NCI-H187 treated with DMSO at 0.1 percent for 48 hours (cell line): ENCODE data around the gene EXOC3.
"Not testable (repeated sequence)": the region's sequence is repeated elsewhere in the genome, so short reads cannot be mapped to it uniquely, and the experiment has no call there.

Source experiments
- DNase-seq: peaks from one replicate; lab custom pipeline; 2025; lab: John Stamatoyannopoulos, UW

EXOC3 gene

DNA sequence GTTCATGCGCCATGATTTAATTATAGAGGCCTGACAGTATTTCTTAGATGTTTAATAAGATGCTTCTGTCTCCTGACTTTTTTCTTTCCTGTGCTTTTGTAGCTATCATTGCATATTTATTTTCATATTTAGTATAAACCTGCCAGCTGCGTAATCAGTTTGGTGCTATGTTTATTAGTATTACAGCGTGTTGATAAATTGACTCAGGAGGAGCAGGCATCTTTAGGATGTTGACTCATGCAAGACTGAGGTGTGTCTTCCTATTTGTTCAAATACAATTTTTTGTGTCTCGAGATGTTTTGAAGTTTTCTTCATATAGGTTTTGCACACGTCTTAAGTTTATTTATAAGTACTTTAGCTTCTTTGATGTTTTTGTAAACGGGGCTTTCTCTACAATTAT is 35.9 kb upstream of the EXOC3 start:
- DNase-seq, result no peak

DNA sequence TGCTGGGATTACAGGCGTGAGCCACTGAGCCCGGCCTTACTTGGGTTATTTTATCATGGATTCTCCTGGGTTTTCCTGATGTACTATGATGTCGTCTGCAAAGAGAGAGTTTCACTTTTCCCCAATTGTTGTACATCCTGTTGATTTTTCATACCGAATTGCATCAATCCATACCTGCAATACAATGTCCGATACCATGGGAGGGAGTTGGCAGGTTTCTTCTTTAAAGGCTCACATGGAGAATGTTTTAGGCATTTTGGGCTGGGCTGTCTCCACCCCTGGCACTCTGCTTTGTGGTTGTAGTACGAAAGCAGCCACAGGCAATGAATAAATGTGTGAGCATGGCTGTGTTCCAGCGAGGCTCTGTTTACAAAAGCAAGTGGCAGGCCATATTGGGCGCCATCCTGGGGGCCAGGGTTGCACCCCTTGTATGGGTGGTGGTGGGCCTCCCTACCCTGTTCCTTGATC is 35.1 kb upstream of the EXOC3 start:
- no peak for DNase-seq

DNA sequence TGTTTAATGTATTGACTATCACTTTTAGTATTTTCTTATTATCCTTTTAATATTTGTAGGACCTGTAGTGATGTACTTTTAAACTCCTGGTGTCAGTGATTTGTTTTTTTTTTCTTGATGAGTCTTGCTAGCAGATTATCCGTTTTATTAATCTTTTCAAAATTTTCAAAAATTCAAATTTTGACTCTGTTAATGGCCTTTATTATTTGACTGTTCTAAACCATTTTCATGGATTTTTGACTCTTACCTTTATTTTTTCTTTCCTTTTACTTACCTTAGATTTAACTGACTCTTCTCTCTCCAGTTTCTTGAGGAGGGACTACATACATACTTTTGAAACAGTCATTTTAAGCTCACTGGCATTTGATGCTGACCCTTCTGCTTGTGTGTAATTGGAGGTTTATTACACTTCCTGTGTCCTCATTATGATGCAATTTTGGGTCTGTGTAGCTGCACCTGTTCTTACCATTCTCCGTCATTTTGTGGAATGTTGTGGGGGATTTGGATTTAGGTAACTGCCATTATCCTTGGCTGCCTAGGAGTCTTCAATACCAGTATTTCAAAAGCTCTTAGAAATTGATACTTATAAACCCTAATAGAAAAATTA is 32.0 kb upstream of the EXOC3 start:
- no peak for DNase-seq

DNA sequence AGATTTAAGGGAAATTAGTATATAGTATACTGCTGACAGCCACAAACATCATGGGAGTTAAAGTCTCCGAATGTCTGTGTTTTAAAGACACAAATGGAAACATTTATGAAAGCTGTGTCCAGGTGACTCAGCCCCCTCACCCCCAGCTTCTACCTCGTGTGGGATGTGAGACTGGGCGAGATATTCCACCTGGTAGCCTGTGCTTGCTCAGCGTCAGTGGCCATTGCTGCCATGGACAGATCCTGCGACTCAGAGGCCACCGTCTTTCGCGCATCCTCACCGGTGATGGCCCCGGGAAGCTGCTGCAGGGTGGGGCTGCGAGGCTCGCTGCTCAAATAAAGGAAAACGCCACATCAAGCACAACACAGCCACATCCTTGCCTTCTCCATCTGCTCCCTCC is 31.2 kb upstream of the EXOC3 start:
- no peak for DNase-seq

DNA sequence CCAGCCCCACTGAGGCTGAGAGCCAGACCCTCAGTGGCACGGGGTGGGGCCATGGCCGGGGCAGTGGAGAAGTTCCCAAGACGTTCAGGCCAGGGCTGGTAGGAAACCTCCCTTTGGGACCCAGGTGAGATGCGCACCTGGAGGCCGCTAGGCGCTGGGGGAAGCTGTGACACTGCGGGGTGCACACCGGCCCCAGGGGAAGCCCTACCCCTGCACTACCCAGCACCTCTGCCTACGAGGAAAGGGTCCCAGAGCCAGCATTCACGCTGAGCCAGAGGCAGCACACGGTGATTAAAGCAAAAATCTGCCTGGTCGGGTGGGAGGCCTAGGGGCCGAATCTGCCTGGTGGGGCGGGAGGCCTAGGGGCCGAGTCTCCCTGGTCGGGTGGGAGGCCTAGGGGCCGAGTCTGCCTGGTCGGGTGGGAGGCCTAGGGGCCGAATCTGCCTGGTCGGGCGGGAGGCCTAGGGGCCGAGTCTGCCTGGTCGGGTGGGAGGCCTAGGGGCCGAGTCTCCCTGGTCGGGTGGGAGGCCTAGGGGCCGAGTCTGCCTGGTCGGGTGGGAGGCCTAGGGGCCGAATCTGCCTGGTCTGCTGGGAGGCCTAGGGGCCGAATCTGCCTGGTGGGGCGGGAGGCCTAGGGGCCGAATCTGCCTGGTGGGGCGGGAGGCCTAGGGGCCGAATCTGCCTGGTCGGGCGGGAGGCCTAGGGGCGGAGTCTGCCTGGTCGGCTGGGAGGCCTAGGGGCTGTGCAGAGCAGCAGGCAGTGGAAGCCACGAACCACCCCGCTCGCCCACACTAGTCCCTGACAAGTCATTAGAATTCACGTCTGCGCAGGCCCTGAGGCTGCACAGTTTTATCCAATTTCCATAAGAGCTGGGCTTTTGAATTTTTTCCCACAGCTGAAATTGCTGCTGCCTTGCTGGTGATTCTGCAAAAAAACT is 27.7 kb upstream of the EXOC3 start:
- DNase-seq, result not testable (repeated sequence)

DNA sequence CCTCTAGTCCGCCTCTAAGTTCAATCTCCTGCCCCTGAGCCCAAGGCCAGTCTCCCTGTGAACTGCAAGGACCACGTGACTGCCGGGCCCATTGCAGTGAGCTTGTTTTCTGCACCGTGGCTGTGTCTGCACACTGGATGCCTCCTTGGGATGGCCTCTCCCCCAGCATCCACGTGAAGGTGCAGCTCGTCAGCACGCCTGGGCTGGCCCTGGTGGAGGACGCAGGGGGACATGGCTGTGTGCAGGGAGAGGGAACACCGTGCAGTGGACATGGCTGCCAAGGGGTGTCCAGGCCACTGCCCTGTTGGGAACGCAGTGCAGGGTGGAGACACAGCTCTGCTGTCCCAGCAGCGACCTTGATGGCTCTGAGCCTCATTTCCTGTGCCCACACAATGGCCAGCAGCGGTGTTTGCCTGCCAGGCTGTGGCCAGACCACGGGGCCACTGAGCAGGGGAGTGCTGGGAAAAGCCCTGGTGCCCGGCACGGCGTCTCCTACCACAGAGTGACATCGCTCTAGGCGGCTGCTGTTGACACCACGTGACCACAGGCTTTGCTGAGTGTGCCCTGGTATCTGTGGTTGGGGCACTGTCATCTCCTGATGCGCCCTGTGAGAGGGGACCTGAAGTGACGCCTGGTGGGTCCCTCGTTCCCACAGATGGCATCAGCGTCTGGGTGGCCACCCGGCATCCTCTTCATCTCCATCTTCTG is 26.9 kb upstream of the EXOC3 start:
- DNase-seq, result no peak

DNA sequence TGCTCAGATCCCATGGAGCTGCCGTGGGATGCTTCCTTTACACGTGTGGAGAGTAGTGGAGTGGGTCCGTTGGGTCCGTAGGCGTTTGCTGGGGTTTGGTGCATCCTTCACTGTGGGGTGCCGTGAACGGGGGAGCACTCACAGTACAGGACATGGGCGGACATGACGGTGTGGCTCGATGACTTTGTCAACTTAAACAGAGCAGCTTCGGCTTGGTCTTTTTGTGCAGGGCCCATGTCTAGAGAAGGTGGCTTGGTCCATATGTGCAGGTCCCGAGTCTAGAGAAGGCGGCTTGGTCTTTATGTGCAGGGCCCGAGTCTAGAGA is 26.4 kb upstream of the EXOC3 start:
- DNase-seq, result no peak

DNA sequence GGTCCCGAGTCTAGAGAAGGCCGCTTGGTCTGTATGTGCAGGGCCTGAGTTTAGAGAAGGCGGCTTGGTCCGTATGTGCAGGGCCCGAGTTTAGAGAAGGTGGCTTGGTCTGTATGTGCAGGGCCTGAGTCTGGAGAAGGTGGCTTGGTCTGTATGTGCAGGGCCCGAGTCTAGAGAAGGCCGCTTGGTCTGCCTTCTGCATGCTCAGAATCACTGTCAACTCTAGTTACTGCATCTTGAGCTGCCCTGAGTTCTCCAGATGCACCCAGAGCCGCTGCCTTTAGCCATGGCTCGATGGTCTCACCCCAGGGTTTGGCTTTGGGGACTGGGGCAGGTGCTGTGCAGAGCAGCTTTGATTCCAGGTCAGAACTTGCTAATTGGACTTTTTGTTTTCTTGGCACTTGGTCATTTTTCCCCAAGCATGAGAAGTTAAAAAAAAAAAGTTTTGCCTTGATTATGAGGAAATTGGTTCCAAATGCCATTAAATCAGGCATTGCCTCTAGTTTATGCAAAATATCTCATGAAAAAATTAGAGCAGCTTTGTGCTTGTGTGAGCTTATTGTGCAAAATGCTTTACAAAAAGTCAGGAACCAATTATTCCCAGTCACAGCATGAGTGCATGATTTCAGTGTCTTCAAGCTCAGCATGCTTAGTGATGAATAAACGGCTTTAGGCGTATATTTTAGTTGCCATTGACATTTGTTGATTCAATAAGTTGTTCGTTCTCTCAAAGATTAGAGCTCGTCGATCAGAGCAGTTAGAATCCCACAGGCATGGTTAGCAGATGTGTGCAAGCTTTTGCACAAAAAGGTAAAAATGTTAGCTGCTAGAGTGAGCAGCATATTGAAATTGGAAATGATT is 25.4 kb upstream of the EXOC3 start:
- no peak for DNase-seq

DNA sequence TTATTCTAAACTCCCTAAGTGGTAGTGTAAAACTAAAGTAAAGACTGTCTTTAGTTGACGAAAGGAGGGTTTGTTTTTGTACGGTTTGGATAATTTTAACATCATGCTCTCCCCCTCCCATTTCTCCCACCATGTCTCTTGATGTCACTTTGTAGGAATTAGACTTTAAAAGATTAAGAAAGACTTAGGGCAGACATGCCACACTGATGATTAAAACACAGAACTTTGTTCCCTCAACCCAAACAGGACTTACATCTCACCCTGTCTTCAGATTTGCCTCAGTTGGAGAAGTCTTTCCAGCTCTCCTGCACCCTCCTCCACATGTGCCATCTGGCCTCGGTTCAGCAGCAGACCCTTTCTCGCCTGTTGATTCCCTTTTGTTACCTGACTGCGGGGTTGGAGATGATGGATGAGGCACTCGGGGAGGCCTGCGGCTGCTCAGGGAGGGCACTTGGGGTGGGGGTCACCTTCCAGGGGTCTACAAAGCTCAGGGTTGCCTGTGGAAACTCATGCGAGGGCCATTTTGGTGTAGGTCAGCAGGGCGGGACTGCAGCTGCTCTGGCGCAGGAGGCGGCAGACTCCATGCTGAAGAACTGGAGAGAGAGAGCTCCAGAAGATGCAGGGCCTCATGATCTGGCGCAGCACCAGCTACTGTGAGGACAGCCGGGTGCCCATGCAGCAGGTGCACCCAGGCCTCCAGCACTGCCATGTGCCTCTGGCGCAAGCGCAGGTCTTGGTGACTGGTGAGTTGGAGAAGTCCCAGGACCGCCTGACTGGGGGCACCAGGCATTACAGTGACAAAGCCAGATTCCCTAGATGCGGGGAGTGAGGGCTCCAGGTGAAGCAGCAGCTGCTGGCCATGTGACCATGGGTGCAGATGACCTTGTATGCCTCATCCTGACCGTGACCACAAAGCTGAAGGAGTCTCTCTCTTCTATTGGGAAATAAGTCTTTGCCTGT is 24.5 kb upstream of the EXOC3 start:
- DNase-seq, result no peak

DNA sequence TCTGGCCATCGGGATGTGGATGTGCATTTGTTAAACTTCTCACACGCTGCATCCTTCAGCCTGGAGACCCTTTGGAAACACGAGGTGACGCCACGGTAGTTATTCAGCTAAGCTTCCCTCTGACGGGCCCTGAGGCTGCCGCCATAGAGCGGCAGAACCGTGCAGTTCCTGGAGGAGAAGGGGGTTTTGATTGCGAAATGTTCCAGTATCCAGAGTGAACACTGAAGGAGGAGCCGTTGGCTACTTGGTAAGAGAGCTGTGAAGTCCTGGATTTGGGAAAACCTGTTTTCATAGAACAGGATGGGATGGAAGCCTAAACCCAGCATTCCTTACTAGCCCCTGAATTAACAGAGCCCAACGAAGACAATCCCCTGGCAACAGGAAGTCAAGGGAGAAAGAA is 23.0 kb upstream of the EXOC3 start:
- DNase-seq, result no peak

DNA sequence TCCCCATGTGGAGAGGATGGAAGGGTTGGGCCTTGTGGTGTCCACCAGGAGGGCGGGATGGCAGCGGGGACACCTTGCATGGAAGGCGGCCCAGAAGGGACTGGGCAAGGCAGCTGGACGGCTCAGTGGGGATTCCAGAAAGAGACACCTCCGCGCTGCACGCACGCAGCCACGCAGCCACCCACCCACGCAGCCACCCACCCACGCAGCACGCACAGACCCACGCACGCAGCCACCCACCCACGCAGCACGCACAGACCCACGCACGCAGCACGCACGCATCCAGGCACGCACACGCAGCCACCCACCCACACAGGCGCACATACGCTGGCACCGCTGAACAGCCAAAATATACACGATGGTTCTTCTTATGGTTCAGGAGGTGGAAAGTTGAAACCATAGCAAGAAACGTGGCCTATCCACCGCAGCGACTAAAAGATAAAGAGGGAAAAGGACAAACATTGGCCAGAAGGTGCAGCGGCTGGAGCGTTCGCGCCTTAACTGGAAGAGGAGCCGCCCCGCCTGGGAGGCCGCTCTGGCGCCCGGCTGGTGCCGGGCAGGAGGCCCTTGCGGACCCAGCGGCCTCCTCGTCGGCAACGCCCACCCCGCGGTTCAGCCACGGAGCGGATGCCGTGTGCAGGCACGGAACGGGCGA is 22.2 kb upstream of the EXOC3 start:
- no peak for DNase-seq

DNA sequence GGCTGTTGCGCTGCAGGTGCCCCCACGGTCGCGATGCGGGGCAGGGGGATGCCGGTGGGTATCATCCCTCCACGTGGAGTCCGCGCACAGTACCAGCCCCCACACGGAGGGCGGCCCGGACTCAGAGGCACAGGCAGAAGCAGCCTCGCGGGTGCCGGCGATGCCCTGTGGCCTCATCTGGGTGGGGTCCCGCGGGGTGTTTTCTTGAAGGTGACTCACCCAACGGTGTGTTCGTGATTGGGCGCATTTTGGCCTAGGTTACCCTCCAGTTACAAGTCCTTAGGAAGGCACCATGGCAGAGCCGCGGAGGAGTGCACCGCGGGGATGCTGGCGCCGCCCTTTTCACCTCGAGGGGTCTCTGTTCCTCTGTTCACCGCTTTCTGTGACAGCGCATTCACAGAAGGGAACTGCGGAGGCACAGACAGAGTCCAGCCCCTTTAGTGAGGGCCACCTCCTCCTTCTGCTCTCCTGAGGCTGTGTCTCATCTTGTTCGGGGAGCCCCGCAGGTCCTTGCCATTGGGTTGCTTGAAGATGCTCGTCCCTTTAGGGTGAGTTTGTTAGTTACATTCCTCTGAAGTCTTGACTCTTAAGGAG is 21.6 kb upstream of the EXOC3 start:
- no peak for DNase-seq

DNA sequence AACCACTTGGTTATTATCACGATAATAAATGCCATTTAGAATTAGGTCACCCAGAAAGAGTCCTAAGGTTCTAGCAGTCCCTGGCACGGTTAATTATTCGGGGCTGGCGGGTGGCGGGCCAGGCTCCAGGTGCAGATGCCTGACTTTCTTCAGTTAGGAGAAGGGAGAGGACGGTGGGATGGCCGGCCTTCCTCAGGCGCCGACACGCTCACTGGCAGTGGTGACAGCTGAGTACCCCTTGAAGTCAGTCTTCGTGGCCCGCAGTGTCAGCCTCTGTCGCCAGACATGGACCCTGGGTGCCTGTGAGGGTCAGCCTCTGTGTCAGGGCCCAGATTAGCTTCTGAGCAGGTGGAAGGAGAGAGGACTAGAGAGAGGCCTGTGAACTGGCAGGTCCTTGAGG is 21.1 kb upstream of the EXOC3 start:
- no peak for DNase-seq

DNA sequence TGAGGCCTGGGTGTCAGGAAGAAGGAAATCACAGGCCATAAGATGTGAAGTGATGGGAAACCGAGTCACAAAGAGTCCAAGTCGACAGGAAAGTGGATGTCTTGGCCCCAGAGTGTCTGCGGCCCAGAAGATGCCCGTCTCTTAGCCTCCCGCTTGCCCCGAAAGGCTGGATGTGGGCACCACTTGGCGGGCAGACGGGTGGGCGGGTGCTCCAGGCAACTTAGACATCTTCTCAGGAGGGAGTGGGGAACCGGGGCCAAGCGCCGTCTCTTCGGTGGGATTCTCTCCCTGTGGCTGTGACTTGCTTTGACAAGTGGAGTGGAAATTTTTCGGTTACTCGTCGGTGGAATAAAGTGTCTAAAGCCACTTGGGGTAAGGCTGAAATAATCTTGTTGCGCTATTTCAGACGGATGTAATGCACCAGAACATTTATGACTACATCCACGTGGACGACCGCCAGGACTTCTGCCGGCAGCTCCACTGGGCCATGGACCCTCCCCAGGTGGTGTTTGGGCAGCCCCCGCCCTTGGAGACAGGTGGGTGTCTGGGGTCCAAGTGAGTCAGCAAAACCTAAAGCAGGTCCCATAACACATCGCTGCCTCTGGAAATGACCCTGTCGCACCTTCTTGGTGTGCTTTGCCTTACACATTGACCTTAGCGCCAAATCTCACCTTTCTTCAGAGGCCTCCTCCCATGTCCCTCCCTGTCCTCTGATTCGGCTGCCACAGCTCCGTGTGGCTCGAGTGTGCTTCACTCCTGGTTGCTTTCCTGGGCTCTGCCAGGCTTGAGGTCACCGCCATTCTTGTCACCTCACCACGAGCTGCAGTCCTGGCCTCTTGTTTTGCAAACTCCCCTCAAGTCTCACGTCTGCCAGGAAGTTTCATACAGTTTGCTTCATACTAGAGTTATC is 20.4 kb upstream of the EXOC3 start:
- DNase-seq, result no peak

DNA sequence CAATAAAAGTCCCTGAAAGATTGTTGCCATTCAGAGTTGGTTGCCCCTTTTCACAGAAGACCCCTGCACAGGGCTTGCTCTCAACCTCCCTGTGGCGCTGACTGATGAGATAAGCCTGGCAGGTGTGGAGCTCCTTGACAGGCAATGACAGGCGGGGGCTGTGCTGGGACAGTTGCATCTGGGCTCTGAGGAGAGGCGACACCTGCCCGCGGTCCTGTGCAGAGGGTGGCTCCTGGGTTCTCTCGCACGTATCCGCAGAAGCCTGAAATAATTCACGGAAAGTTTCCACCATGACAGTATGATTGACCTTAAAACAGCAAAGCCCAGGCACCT is 19.8 kb upstream of the EXOC3 start:
- no peak for DNase-seq

DNA sequence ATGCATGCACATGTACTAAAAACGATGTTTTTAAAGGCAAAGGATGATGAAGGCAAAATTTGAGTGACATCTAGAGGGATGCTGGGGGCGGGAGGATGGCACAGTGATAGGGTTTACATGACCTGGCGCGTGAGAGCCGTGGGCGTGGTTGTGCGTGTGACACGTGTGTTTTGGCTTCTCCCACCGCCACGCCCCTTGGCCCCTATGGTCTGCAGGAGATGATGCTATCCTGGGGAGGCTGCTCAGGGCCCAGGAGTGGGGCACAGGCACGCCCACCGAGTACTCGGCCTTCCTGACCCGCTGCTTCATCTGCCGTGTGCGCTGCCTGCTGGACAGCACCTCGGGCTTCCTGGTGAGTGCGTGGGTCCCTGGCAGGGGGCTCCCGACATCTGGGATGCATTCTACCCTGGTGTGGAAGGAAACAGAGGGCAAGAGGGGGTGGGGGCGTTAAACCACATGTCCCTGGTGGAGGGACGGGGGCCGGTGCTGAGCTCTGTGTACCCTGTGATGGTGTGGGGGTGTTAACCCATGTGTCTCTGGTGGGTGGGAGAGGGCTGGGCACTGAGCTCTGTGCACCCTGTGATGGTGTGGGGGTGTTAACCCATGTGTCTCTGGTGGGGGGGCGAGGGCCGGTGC is 19.2 kb upstream of the EXOC3 start:
- no peak for DNase-seq

DNA sequence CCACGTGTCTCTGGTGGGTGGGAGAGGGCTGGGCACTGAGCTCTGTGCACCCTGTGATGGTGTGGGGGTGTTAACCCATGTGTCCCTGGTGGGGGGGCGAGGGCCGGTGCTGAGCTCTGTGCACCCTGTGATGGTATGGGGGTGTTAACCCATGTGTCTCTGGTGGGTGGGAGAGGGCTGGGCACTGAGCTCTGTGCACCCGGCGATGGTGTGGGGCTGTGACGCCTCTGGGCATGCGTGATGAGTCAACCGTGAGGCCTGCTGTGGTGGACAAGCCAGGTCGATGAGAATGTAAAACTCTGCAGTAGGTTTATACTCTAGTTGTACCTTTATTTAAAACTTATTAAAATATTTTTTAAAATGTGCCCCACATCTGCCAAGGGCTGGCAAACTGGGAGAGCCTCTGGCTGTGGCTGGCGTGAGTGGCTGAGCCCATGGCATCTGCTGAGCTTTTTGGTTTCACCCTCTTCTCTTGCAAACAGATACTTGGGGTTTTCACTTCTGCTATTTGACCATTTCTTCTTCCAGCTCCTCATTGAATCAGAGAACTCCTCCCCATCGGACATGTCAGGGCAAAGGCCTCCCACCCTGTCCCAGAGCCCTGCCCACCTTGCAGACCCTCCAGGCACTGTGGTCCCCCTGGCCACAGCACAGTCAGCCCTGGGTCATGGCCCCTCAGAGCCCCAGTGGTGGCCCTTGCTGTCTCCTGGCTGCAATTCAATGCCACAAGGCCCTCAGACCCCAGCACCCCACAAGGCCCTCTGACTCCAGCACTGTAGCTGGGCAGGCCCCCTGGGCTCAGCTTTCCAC is 18.5 kb upstream of the EXOC3 start:
- no peak for DNase-seq

DNA sequence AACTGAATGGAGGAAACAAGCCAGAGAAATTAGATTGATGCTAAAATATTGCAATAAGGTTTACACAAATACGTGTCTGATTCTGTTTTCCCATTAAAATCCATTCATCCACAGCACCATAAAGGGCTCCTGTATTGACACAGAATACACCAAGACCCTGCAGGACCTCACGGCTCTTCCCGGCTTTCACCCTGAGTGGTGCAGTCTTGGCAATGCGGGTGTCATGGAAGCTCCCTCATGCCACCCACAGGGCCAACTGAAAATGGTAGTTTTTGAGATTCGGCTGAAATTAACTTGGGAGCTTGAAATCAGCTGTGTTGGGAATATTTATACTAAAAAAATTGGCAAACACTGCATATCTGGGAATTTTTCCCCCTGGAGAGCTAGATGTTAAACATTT is 17.3 kb upstream of the EXOC3 start:
- no peak for DNase-seq
